Measurements from ENCODE around the gene SMIM35. TPM values are rescaled to one million over a fixed set of nuclear protein-coding genes. Genes with fewer than 3 reads are reported as not detected.
A peak's percentile ranks its signal among the peaks of the same experiment; 100 is the strongest.

Gene SMIM35
- total RNA-seq, 1 experiment from 2014 or later, result not detected

- DNase-seq, result no peak
- Histone ChIP-seq H3K4me3 (no peak overlapping the region), H3K27ac (no peak overlapping the region), H3K27me3 (ENCODE audit: insufficient read depth, low read depth) (no peaks in the 10 kb centered on the region), H3K36me3 (ENCODE audit: low read depth) (no peaks in the 10 kb centered on the region), H3K79me2 (ENCODE audit: low read depth) (no peaks in the 10 kb centered on the region), H2AFZ (no peak overlapping the region), H3K4me2 (no peak overlapping the region), H4K20me1 (ENCODE audit: insufficient read depth) (no peaks in the 10 kb centered on the region), H3K9me2 (ENCODE audit: insufficient read depth) (no peaks in the 10 kb centered on the region), H3K9me3 (ENCODE audit: insufficient read depth, low read depth) (no peaks in the 10 kb centered on the region), H3K4me1 (replicated peaks; ENCODE audit: insufficient read depth) (peaks cover 18% of the 10 kb centered on the region), H3F3A (ENCODE audit: insufficient read depth, low read depth) (no peaks in the 10 kb centered on the region)
- TF ChIP-seq CTCF (conservative IDR thresholded peaks at IDR 0.05) (no peak), EZH2 (IDR thresholded peaks at IDR 0.05; ENCODE audit: low read depth) (no peak)
- intact Hi-C loops (cut with micrococcal nuclease; ENCODE audit: unreplicated experiment), result no loop called here
- ChIA-PET CTCF (no interaction called here), POLR2A (ENCODE audit: unreplicated experiment) (no interaction called here)
- no TSS peak for BruUV-seq (replicated peaks)
Measured at GRCh38 chr11:118109231-118109630, 22.5 kb upstream of the SMIM35 start.

GRCh38 chr11:118108513-118108912 lies 21.8 kb upstream of the SMIM35 start:
- Histone ChIP-seq H4K20me1 (ENCODE audit: insufficient read depth) (no peaks in the 10 kb centered on the region), H3F3A (ENCODE audit: insufficient read depth, low read depth) (no peaks in the 10 kb centered on the region), H3K36me3 (ENCODE audit: low read depth) (no peaks in the 10 kb centered on the region), H3K27me3 (ENCODE audit: insufficient read depth, low read depth) (no peaks in the 10 kb centered on the region), H3K79me2 (ENCODE audit: low read depth) (no peaks in the 10 kb centered on the region), H3K4me1 (replicated peaks; ENCODE audit: insufficient read depth) (peaks cover 18% of the 10 kb centered on the region), H3K9me3 (ENCODE audit: insufficient read depth, low read depth) (no peaks in the 10 kb centered on the region), H3K4me2 (no peak overlapping the region), H3K27ac (no peak overlapping the region), H3K4me3 (no peak overlapping the region), H2AFZ (no peak overlapping the region), H3K9me2 (ENCODE audit: insufficient read depth) (no peaks in the 10 kb centered on the region)
- BruUV-seq (replicated peaks), result no TSS peak
- POLR2A ChIA-PET (ENCODE audit: unreplicated experiment), result no interaction called here
- CTCF ChIA-PET, result no interaction called here
- no peak for DNase-seq
- no peak for TF ChIP-seq CTCF (conservative IDR thresholded peaks at IDR 0.05)
- intact Hi-C loops (cut with micrococcal nuclease; ENCODE audit: unreplicated experiment), result no loop called here

DNA sequence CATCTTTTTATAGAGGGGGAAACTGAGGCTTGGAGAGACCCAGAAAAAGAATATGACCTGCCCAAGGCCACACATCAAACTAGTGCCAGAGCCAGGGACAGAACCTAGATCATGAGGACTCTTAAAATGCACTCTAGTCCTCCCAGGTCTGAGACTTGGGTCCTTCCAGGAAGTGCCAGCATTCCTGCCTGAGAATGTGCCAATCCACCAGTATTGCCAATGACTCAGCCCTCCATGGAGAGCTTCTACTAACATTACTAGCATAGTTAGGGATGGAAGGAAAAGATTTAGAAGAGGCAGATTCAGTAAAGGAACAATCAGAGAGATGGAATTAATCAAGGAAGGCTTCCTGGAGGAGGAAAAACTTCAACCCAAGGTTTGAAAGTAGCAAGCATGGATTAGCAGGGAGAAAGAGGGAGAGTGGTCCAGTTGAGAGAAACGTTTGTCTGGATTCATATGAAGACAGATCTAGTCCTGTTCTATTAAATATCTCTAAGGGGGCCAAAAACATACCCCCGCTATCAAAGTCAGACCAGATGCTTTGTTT lies 20.1 kb upstream of the SMIM35 start:
- Histone ChIP-seq H3K9me2 (ENCODE audit: insufficient read depth) (no peaks in the 10 kb centered on the region), H3K27me3 (ENCODE audit: insufficient read depth, low read depth) (no peaks in the 10 kb centered on the region), H4K20me1 (ENCODE audit: insufficient read depth) (no peaks in the 10 kb centered on the region), H3K79me2 (ENCODE audit: low read depth) (no peaks in the 10 kb centered on the region), H2AFZ (no peak overlapping the region), H3K4me3 (no peak overlapping the region), H3K4me1 (replicated peaks; ENCODE audit: insufficient read depth) (peaks cover 18% of the 10 kb centered on the region), H3K27ac (no peak overlapping the region), H3F3A (ENCODE audit: insufficient read depth, low read depth) (no peaks in the 10 kb centered on the region), H3K9me3 (ENCODE audit: insufficient read depth, low read depth) (no peaks in the 10 kb centered on the region), H3K36me3 (ENCODE audit: low read depth) (no peaks in the 10 kb centered on the region), H3K4me2 (no peak overlapping the region)
- CTCF ChIA-PET, result no interaction called here
- peak in 1 of 2 experiments; percentile 84 for DNase-seq
- intact Hi-C loops (cut with micrococcal nuclease; ENCODE audit: unreplicated experiment), result no loop called here
- POLR2A ChIA-PET (ENCODE audit: unreplicated experiment), result no interaction called here
- no TSS peak for BruUV-seq (replicated peaks)
- TF ChIP-seq EZH2 (IDR thresholded peaks at IDR 0.05; ENCODE audit: low read depth) (no peak), CTCF (conservative IDR thresholded peaks at IDR 0.05) (no peak)

All from PC-9 (cell line).